ENCODE measurements around the gene MYO7A.

- no peak for TF ChIP-seq CTCF (conservative IDR thresholded peaks at IDR 0.05)
- TF ChIP-seq EZH2 (IDR thresholded peaks at IDR 0.05; ENCODE audit: low read depth), result no peak
Measured at GRCh38 chr11:77252555-77253270, 124.7 kb downstream of the MYO7A start.
